Measurements from ENCODE around the gene PLA2G7.

- TF ChIP-seq, protein P1, sequence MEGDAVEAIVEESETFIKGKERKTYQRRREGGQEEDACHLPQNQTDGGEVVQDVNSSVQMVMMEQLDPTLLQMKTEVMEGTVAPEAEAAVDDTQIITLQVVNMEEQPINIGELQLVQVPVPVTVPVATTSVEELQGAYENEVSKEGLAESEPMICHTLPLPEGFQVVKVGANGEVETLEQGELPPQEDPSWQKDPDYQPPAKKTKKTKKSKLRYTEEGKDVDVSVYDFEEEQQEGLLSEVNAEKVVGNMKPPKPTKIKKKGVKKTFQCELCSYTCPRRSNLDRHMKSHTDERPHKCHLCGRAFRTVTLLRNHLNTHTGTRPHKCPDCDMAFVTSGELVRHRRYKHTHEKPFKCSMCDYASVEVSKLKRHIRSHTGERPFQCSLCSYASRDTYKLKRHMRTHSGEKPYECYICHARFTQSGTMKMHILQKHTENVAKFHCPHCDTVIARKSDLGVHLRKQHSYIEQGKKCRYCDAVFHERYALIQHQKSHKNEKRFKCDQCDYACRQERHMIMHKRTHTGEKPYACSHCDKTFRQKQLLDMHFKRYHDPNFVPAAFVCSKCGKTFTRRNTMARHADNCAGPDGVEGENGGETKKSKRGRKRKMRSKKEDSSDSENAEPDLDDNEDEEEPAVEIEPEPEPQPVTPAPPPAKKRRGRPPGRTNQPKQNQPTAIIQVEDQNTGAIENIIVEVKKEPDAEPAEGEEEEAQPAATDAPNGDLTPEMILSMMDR (IDR thresholded peaks at IDR 0.05), result no peak
- TF ChIP-seq EZH2 (IDR thresholded peaks at IDR 0.05; ENCODE audit: borderline replicate concordance, insufficient read depth, low read depth, low read length, poor library complexity, severe bottlenecking), result no peak
Measured at GRCh38 chr6:46699970-46700369, 35.2 kb downstream of the PLA2G7 start.

Measured in B cell (primary cell).